GM19238 (cell line): ENCODE measurements around the gene BAZ2A.
A peak's percentile ranks its signal among the peaks of the same experiment; 100 is the strongest.
"Not testable (repeated sequence)": the region's sequence is repeated elsewhere in the genome, so short reads cannot be mapped to it uniquely, and the experiment has no call there.

Experiments used
- DNase-seq: peaks from one replicate; pipeline ENCODE4 v3.0.0; 2011; ENCODE audit warnings: low spot score; ENCODE audit not compliant: insufficient read length

BAZ2A gene

DNA sequence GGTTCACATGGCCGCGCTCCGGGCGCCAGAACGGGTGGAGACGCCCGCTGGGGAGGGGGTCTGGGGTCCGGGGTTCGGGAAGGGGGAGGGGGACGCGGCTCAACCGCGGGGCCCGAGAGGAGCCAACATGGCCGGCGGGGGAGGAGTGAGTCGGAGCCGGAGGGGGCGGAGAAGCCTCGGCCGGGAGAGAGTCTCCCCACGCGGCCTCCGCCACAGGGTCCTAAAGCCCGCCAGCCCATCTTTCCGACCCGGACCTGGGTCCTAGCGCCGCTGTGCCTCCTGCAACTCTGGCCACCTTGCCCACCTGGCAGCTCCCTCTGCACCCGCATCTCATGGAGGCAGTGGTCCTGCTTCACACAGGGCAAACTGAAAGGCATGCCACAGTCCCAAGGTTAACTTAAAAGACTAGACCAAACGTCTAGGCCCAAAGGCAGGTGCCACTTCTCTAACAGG is at the start of gene BAZ2A:
Gene BAZ2A (minus strand): TSS at position 147 of the 453 bp plus-strand sequence. CDS start 12,796 bp downstream, outside the sequence.
- DNase-seq: peak; percentile 89

DNA sequence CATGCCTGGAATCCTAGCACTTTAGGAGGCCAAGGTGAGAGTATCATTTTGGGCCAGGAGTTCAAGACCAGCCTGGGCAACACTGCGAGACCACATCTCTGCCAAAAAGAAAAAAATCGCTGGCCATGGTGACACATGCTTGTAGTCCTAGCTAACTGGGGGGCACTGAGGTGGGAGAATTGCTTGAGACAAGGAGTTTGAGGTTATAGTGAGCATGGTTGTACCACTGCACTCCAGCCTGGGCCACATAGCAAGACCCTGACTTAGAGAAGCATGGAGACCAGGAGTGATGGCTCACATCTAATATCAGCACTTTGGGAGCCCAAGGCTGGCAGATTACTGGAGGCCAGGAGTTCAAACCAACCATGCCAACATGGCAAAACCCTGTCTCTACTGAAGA is 48.7 kb upstream of the BAZ2A start:
- DNase-seq: no peak

DNA sequence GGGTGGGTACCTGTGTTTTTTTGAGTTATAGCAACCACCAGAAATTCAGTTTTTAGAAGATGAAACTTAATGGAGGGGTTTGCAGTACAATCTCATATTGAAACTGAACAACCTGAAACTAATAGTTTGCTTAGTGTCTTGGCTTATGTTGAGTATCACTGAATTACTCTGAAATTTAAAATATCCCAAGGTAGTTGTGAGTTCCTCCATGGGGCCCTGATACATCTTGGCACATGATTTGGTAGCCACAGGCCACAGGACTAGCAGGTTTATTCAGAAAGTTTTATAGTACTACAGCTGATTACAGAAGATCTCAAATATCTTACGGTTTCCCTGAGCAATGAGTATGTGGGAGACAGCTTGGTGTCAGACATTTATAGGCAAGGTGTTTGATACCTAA is 47.6 kb upstream of the BAZ2A start:
- no peak for DNase-seq

DNA sequence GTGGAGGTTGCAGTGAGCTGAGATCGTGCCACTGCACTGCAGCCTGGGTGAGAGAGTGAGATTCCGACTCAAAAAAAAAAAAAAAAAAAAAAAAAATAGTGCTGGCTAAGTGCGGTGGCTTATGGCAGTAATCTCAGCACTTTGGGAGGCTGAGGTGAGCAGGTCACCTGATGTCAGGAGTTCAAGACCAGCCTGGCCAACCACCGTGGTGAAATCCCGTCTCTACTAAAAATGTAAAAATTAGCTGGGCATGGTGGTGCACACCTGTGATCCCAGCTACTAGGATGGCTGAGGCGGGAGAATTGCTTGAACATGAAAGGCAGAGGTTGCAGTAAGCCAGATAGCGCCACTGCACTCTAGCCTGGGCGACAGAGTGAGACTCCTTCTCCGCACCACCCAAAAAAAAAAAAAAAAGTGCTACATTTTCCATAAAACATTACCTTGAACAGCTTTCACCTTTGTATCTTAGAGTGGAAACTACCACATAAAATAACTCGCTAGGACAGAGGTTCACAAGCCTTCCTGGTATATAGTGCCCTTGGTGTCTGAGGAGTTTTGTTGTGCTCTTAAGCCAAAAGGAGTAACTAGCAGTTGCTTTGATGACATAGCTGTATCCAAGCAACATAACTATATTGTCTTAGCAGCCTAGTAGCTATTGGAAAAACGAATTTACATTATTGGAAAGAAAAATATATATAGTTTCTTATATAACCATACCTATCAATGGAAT is 46.9 kb upstream of the BAZ2A start:
- no peak for DNase-seq

DNA sequence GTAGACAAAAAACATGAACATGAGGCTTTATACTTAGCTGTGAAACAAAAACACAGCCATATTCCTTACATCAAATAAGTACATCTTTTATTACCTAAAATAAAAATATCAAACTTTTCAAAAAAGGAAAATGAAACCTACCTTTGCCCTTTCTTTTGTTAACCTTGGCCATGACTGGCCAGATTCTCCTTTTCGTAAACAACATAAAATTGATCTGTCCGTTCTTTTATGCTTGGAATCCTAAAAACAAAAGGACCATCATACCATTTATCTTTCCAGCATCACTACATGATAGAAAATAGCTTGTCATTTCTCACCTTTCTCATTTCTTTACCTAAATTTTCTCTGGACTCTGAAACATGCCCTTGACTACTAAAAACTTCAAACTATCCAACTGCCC is 41.5 kb upstream of the BAZ2A start:
- DNase-seq: no peak

DNA sequence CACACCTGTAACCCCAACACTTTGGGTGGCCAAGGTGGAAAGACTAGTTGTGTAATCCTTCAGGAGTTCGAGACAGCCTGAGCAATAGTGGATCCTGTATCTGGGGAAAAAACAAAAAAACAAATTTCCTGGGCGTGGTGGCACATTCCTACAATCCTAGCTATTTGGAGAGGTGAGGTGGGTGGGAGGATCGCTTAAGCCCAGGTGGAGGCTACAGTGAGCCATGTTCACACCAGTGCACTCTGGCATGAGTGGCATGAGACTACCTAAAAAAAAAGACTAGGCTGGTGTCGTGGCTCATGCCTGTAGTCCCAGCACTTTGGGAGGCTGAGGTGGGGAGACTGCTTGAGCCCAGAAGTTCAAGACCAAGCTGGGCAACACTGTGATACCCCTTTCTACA is 40.7 kb upstream of the BAZ2A start:
- no peak for DNase-seq

DNA sequence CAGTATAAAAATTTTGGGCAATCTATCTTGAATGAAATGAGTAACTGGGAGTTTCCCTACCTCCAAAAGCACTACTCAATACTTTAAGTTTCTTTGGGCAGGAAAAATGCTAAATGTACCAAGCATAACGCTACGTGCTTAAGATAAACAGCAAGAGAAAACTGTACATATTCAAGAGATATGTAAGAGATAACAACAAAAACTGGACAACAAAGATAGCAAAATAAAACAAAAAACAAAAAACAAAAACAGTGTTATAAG is 38.0 kb upstream of the BAZ2A start:
- no peak for DNase-seq

DNA sequence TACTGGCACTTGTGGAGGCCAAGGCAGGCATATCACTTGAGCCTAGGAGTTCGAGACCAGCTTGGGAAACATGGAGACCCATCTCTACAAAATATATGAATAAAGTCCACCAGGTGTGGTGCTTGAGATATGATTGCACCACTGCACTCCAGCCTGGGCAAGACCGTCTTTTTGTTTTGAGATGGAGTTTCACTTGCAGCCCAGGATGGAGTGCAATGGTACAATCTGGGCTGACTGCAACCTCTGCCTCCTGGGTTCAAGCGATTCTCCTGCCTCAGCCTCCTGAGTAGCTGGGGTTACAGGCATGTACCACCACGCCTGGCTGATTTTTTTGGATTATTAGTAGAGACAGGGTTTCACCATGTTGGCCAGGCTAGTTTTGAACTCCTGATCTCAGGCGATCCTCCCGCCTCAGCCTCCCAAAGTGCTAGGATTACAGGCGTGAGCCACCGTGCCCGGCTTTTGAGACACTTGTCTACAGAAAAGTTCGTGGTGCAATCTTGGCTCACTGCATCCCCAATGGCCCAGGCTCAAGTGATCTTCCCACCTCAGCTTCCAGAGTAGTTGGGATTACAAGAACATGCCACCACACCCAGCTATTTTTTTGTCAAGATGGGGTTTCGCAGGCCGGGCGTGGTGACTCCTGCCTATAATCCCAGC is 32.0 kb upstream of the BAZ2A start:
- no peak for DNase-seq

DNA sequence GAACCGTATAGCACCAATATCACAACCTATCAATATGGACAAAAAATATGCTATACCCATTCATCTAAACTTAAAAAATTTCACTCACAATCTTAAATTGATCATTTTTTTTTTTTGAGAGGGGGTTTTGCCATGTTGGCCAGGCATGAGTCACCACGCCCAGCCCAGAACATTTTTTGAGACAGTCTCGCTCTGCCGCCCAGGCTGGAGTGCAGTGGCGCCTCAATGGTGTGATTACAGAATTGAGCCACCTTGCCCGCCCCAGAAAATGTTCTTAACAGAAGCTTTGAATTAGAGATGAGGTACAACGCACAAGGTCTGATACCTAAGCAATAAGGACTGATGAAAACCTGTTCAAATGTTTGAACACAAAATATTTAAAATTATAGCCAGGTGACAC is 31.4 kb upstream of the BAZ2A start:
- no peak for DNase-seq

DNA sequence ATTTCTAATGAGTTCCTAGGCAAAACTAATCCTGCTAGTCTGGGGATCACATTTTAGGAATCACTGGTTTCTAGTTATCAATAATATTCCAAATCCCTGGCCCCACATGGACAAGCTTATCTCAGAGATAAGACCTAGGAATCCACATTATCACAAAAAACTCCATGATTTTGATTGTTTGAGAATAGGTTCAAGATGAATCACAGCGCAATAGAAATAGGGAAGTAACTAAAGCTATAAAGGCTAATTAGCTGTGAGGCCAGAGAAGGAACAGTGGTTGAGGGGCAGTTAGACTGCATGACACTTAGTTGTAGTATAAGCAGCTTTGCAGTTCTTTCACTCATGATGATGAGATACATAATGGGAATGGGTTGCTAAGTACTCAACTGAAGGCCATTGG is 28.8 kb upstream of the BAZ2A start:
- DNase-seq: no peak

DNA sequence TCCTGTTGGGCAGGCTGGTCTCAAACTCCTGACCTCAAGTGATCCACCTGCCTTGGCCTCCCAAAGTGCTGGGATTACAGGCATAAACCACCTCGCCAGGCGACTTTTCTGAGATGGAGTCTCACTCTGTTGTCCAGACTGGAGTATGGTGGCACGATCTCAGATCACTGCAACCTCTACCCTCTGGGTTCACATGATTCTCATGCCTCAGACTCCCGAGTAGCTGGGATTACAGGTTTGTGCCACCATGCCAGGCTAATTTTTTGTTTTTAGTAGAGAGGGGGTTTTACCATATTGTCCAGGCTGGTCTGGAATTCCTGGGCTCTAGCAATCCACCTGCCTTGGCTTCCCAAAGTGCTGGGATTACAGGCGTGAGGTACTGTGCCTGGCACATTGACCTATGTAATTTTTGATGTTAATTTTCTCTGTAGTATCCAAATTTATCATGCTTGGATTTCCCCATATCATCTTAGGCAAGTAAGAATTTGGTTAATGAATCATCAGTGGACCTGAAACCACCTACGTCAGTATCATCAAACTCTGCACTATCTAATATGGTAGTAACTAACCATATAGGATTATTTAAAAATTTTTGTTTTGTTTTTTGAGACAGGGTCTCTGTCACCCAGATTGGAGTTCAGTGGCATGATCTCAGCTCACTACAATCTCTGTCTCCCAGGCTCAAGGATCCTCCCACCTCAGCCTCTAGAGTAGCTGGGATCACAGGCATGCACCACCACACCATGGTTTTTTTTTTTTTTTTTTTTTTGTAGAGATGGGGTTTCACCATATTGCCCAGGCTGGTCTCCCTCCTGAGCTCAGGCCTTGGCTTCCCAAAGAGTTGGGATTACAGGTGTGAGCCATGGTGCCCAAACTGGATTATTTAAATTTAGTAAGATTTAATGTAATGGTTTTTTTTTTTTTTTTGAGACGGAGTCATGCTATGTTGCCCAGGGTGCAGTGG is 27.6 kb upstream of the BAZ2A start:
- DNase-seq: no peak

DNA sequence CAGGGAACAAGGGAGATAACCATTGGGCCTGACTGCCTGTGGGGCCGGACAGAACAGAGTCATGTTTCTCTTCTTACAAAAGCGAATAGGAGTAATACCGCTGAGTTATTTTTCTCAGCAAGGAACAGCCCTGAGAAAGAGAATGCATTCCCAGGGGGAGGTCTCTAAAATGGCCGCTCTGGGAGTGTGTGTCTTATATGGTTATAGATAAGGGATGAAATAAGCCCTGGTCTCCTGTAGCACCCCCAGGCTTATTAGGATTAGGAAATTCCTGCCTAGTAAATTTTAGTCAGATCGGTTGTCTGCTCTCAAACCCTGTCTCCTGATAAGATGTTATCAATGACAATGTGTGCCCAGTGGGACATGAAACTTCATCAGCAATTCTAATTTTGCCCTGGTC is 23.7 kb upstream of the BAZ2A start:
- DNase-seq: not testable (repeated sequence)

DNA sequence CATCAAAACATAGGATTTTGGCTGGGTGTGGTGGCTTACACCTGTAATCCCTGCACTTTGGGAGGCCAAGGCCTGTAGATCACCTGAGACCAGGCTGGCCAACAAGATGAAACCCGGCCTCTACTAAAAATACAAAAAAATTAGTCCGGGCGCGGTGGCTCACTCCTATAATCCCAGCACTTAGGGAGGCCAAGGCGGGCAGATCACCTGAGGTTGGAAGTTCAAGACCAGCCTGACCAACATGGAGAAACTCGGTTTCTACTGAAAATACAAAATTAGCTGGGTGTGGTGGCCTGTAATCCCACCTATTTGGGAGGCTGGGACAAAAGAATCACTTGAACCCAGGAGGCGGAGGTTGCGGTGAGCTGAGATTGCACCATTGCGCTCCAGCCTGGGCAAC is 17.9 kb upstream of the BAZ2A start:
- not testable (repeated sequence) for DNase-seq

DNA sequence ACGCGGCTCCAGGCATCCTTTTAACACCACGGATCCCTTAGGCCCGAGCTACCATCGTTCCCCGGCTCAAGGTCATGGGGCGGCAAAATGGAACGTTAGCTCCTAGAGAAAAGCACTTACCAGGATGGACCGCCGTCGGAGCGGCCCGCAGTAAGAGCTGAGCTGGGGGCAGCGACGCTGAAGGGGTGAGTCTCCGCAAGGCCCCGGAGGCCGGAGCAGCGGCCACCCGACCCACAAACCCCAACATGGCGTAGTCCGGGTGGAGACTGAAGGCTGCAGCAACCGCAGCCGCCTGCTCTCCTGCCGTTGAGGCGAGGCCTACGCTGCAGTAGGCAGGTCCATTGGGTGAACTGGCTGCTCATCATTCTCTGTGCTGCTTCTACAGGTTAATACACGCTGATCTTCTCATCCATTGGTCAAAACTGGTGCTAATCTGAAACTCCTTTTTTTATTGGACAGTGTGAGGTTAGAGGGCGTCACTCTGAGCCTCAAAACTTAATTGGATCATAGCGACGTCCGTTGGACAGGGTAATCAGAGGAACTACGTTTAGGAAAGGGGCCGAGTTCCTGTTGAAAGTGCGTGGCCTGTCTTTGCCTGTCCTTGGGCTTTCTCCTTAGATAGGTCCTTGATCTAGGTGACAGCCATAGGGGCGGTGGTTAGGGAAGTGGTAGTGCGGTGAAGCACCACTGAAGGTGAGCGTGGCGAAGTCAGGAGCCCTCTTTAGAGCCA is 15.8 kb upstream of the BAZ2A start, which contains the start of gene ATP5F1B:
Gene ATP5F1B (minus strand): TSS at position 268 of the 730 bp plus-strand sequence. CDS start 21 bp downstream, at position 247.
- peak; percentile 93 for DNase-seq

DNA sequence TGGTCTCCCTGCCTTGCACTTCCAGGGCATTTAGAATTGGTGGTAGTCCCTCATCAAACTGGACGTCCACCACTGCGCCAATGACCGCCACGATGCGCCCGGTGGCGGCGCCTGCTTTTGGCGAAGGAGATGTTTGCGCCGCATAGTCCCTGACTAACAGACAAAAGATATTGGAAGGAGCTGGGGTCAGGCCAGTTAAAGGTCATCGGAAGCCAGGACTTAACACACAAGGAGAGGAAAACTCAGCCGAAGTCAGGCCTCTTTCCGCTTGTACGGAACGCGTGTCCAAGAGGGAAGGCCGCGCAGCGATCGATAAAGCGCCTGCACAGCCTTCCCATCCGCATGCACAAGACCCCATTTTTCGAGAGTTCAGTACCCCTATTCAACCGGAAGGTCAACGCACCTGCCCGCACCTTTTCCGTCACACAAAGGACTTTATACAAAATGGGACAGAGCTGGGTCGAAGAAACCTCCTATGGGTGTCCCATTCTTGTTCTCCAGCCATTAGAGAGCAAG is 15.1 kb upstream of the BAZ2A start:
- DNase-seq: no peak

DNA sequence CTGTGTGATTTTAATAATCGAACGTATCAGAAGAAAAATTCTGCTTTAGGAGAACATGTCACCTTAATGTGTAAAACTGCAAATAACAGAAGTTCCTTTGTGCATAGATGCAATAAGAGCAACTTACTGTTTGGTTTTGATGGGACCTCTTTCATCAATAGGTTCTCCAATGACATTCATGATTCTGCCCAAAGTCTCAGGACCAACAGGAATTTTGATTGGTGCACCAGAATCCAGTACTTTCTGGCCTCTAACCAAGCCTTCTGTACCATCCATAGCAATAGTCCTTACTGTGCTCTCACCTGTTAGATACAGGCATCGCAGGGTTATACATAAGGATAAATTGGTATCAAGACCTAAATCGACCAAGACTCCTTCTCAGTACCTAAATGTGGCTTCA is 14.5 kb upstream of the BAZ2A start:
- no peak for DNase-seq

DNA sequence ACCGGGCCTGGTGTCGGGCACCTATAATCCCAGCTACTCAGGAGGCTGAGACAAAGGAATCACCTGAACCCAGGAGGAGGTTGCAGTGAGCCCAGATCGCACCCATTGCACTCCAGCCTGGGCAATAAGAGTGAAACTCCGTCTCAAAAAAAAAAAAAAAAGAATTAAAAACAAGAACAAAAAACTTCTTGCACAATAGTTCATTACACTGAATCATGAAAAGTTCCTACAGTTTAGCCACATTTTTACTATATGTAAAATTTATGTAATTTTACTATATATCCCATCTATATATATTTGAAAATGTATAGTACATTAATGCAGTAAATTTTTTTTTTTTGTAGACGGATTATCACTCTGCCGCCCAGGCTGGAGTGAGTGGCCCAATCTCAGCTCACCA is 11.1 kb upstream of the BAZ2A start:
- DNase-seq: no peak

DNA sequence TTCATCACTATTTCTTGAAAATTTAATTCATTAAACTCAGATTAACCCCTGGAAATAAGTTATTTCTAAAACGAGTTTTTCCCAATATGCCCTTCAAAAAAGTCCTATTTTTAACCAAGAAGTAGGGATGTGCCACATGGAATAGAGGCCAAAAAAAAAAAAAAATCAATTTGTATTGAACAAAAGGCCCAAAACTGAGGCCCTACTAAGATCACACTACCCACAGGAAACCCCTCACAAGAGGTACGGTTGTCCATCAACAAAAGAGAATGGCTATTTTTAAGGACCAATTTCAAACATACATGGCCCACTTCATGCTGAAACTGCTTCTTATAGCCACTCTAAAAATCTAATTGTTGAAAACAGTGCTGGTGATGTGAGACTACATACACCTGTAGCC is 7.5 kb upstream of the BAZ2A start:
- DNase-seq: no peak

DNA sequence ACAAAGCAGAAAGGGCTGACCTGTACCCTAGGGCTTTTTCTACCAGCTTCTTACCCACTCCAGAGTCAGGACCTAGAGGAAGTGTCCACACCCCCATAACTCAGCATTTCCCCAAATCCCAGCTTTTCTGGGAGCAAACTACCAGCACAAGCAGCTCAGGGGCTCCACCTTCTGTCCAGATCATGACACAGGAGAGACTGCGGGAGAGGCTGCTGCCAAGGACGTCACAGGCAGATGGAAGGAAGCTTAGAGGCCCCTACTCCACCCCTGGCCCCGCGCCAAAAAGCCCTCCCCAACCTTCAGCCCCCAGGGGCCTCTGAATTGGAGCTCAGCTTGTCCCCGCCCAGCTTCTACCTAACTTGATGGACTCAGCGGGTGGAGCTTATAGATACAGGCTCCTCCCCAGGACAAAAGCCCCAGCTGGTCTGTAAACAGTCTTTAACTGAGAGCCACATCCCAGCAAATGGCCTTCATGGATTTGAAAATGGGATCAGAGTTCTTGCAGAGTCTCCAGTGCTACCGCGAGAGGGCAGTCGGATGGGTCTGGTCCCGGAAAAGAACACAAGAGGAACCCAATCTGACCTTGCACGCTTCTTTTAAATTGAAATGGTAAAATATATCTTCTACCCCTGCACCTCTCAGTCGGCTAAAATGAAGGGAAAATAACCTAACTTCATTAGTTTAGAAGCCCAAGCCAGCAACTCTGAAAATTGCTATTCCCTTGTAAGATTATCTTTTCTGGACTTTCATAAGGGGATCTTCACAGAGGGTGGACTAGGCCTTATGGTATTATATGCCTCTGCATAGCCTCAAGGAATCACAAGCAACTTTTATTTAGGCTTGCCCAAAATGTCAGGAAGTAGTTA is 6.8 kb upstream of the BAZ2A start:
- DNase-seq: peak; percentile 88
